Measurements from ENCODE around the gene CAVIN3. TPM values are rescaled to one million over a fixed set of nuclear protein-coding genes. Genes with fewer than 3 reads are reported as not detected.

Gene CAVIN3
- total RNA-seq, 2 experiments from 2014 or later = 12.1 to 13.2 TPM

DNA sequence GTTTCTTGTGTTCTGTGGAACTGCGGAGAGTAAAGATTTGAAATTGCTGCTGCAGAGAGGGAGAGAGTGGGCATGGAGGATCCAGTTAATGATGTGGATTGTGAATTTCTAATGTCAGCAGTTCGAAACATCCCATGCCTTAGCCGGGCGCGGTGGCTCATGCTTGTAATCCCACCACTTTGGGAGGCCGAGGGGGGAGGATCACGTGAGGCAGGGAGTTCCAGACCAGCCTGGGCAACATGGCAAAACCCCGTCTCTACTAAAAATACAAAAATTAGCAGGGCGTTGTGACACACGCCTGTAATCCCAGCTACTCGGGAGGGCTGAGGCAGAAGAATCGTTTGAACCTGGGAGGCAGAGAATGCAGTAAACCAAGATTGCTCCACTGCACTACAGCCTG, 1.1 kb upstream of the CAVIN3 start:
- ChIA-PET CTCF (interaction anchor here (0.8 to 5.0 kb wide), 4 partner anchors 8 to 122 kb away, joined by 3 to 54 read pairs (median 4); no protein-coding TSS in a partner anchor), POLR2A (interaction anchor here (0.8 to 1.4 kb wide), 9 partner anchors 13 to 160 kb away, joined by 3 to 6 read pairs (median 4); partner anchors contain the start of genes APBB1, ARFIP2, FHIP1B and SMPD1)
- H3K9me3 Mint-ChIP-seq = no peaks in the 10 kb centered on the region
- peaks cover 4% of the 10 kb centered on the region for H3K27me3 Mint-ChIP-seq
- peaks cover 43% of the 10 kb centered on the region for H3K4me1 Mint-ChIP-seq
- peak overlapping the region; percentile 93 for H3K27ac Mint-ChIP-seq
- peak overlapping the region; percentile 70 for H3K4me3 Mint-ChIP-seq
- DNase-seq = no peak
- no peaks in the 10 kb centered on the region for H3K36me3 Mint-ChIP-seq (ENCODE audit: low read depth)

DNA sequence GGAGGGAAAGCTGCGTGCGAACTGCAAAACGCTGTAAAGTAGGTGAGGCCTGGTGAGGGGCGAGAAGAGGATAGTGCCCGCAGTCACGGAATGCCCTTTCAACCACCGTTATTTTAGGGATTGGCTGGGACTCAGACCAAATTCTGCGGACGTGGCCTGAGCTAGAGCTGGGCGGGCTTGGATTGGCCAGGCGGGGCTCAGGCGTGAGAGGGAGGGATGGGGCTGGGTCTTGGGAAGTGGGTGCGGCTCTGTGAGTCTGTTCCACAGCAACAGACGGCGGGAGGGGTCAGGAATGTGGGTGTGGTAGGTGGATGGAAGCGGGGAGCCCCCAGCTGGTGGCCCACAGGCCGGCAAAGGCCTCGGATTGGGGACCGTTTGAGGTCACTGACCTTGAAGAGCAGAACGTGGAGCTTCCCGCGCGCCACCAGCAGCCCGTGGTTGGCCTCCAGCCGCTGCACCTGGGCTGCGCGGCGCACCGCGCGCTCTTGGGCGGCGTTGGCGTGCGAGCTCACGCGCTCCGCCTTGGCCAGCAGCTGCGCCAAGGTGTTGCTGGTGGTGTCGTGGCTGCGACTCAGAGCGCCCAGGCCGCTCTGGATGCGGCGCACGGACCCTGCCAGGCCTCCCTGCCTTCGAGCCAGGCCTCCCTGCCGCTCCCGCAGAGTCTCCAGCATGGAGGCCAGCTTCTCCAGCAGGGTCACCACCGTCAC, 444 bp downstream of the CAVIN3 start:
- DNase-seq = peak; percentile 55
- peak overlapping the region; percentile 93 for H3K27ac Mint-ChIP-seq
- no peaks in the 10 kb centered on the region for H3K9me3 Mint-ChIP-seq
- peak overlapping the region; percentile 70 for H3K4me3 Mint-ChIP-seq
- ChIA-PET CTCF (interaction anchor here (0.8 to 5.0 kb wide), 9 partner anchors 18 to 85 kb away, joined by 3 to 54 read pairs (median 3); partner anchors contain the start of gene FHIP1B), POLR2A (interaction anchor here (0.7 to 2.4 kb wide), 18 partner anchors 14 to 630 kb away, joined by 3 to 12 read pairs (median 5); partner anchors contain the start of genes APBB1, ARFIP2, FHIP1B and TIMM10B)
- H3K27me3 Mint-ChIP-seq = peaks cover 9% of the 10 kb centered on the region
- H3K36me3 Mint-ChIP-seq (ENCODE audit: low read depth) = no peaks in the 10 kb centered on the region
- peaks cover 48% of the 10 kb centered on the region for H3K4me1 Mint-ChIP-seq

DNA sequence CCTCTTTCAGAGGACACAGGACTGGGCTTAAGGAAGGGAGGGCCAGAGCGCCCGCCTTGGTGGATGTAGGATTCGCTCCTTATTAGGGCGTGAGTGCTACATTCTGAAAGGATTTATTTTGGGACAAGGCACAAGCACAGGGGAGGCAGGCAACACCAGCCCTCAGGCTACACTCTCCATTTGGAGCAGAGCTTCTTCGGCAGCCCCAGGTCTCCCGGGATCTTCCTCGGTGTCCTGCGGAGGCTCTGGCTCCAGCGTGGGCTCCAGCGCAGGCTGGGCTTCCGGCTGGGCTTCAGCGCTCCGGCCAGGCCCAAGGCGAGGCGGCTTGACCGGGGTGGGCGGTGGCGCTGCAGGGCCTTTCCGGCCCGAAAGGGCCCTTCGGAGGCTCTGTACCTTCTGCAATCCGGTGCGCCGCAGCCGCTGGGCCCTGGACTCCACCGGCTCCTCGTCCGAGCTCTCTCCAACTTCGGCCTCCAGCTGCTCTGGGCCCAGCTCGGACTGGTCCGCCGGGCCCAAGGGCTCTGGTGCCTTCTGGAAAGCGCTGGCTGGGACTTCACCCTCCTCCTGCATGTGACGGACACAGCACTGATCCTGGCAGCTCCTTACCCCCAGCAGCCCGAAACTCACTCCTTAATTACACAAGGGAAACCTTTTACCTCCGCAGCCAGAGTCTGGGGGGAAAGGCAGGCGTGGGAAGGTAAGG, 1.1 kb downstream of the CAVIN3 start:
- H3K9me3 Mint-ChIP-seq = no peaks in the 10 kb centered on the region
- no peak for DNase-seq
- peak overlapping the region; percentile 70 for H3K4me3 Mint-ChIP-seq
- peaks cover 48% of the 10 kb centered on the region for H3K4me1 Mint-ChIP-seq
- ChIA-PET POLR2A (interaction anchor here (1.0 to 2.4 kb wide), 15 partner anchors 14 to 629 kb away, joined by 3 to 12 read pairs (median 6); partner anchors contain the start of genes APBB1, ARFIP2, FHIP1B and TIMM10B), CTCF (interaction anchor here (0.9 to 5.0 kb wide), 6 partner anchors 17 to 84 kb away, joined by 3 to 54 read pairs (median 6); partner anchors contain the start of gene FHIP1B)
- peak overlapping the region; percentile 93 for H3K27ac Mint-ChIP-seq
- H3K36me3 Mint-ChIP-seq (ENCODE audit: low read depth) = no peaks in the 10 kb centered on the region
- H3K27me3 Mint-ChIP-seq = peaks cover 14% of the 10 kb centered on the region

DNA sequence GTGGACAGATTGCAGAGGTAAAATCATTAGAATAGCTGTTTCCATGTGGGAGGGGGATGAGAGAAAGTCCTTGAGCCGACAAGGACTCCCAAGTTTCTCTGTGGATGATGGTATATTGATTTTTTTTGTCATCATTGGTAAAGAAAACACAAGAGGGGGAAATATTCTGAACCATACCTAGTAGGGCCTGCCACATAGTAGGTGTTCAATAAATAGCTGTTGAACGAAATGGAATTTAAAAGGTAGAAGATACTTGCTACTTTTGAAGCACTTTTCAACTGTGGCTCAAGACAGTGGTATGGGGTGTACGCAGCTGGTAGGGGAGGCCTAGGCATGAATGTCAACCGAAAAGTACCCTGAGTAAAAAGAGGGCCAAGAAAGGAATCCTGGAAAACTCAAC, 2.1 kb downstream of the CAVIN3 start:
- H3K27ac Mint-ChIP-seq = no peak overlapping the region
- ChIA-PET CTCF (interaction anchor here (0.7 to 5.1 kb wide), 5 partner anchors 13 to 59 kb away, joined by 4 to 42 read pairs (median 5); no protein-coding TSS in a partner anchor), POLR2A (interaction anchor here (1.0 kb wide), 1 partner anchor 33 kb away, joined by 3 read pairs; no protein-coding TSS in a partner anchor)
- H3K4me1 Mint-ChIP-seq = peaks cover 48% of the 10 kb centered on the region
- H3K27me3 Mint-ChIP-seq = peaks cover 21% of the 10 kb centered on the region
- H3K4me3 Mint-ChIP-seq = peak overlapping the region; percentile 14
- no peaks in the 10 kb centered on the region for H3K36me3 Mint-ChIP-seq (ENCODE audit: low read depth)
- DNase-seq = no peak
- no peaks in the 10 kb centered on the region for H3K9me3 Mint-ChIP-seq

GRCh38 chr11:6315811-6316425, 4.4 kb downstream of the CAVIN3 start:
- no peaks in the 10 kb centered on the region for H3K36me3 Mint-ChIP-seq (ENCODE audit: low read depth)
- ChIA-PET POLR2A (interaction anchor here (1.3 kb wide), 1 partner anchor 9 kb away, joined by 4 read pairs; no protein-coding TSS in a partner anchor), CTCF (interaction anchor here (0.7 to 5.1 kb wide), 17 partner anchors 9 to 323 kb away, joined by 3 to 42 read pairs (median 3); no protein-coding TSS in a partner anchor)
- H3K9me3 Mint-ChIP-seq = no peaks in the 10 kb centered on the region
- H3K27me3 Mint-ChIP-seq = peaks cover 25% of the 10 kb centered on the region
- no peak overlapping the region for H3K4me3 Mint-ChIP-seq
- DNase-seq = peak; percentile 42
- peaks cover 30% of the 10 kb centered on the region for H3K4me1 Mint-ChIP-seq
- H3K27ac Mint-ChIP-seq = no peak overlapping the region

DNA sequence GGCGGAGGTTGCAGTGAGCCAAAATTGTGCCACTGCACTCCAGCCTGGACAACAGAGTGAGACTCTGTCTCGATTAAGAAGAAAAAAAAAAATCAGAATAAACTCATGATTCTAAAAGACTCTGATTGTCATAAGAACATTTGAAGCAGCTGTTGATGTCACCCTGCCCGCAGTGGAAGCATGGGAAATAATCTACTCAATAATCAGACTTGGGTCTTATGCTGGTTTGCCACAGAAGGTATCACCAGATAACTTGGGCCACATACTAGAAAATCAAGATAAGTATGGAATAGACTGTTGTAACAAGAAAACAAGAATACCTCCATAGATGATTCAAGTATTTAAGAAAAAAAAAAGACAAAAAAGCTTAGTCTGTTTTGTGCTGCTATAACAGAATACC, 8.2 kb downstream of the CAVIN3 start:
- ChIA-PET POLR2A (no interaction called here), CTCF (interaction anchor here (1.4 kb wide), 1 partner anchor 39 kb away, joined by 3 read pairs; no protein-coding TSS in a partner anchor)
- Mint-ChIP-seq H3K4me3 (no peak overlapping the region), H3K9me3 (no peaks in the 10 kb centered on the region), H3K36me3 (ENCODE audit: low read depth) (no peaks in the 10 kb centered on the region), H3K27ac (no peak overlapping the region), H3K4me1 (peaks cover 4% of the 10 kb centered on the region), H3K27me3 (peaks cover 41% of the 10 kb centered on the region)
- DNase-seq = no peak

DNA sequence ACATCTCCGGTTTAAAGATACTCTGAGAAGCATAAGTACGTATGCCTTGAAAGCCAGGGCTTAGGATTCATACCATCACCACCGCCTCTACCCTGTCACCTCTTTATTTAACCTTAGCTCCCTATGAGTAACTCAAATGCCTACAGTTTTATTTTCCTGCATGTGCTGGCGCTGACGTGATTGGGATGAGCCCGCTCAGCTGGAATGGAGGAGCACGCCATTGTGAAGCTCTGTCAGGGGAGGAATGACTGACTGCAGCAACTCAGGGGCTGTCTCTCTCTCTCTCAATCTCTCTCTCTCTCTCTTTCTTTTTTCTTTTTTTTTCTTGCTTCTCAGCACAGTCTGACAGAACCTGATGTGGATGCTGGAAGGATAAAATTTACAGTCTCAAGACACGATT, 12.4 kb downstream of the CAVIN3 start:
- Mint-ChIP-seq H3K9me3 (no peaks in the 10 kb centered on the region), H3K27me3 (peaks cover 46% of the 10 kb centered on the region), H3K36me3 (ENCODE audit: low read depth) (no peaks in the 10 kb centered on the region), H3K4me1 (no peaks in the 10 kb centered on the region), H3K27ac (no peak overlapping the region), H3K4me3 (no peak overlapping the region)
- ChIA-PET CTCF (interaction anchor here (1.2 to 1.4 kb wide), 3 partner anchors 8 to 55 kb away, joined by 3 to 5 read pairs (median 4); no protein-coding TSS in a partner anchor), POLR2A (interaction anchor here (0.9 kb wide), 1 partner anchor 14 kb away, joined by 4 read pairs; no protein-coding TSS in a partner anchor)
- no peak for DNase-seq

DNA sequence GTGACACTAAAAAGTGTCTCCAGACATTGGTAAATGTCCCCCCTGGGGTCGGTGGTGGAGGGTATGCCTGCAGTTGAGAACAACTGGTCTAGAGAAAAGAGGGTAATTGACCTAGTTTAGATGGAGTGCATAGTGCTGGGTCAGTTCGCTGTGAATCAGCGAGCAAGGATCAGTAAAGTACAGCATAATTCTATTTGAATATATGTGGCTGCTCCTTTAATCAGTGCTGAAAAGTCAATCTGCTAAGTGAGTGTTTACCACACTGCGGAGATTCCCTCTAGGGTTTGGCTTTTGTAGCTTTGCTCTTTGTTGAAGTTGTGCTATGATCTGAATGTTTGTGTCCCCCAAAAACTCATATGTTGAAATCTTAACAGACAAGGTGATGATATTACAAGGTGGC, 15.0 kb downstream of the CAVIN3 start:
- POLR2A ChIA-PET = interaction anchor here (1.1 kb wide), 1 partner anchor 14 kb away, joined by 4 read pairs; no protein-coding TSS in a partner anchor
- DNase-seq = no peak
- no peak overlapping the region for H3K4me3 Mint-ChIP-seq
- no peaks in the 10 kb centered on the region for H3K4me1 Mint-ChIP-seq
- CTCF ChIA-PET = interaction anchor here (1.2 to 1.7 kb wide), 2 partner anchors 10 to 12 kb away, joined by 3 to 4 read pairs; no protein-coding TSS in a partner anchor
- H3K9me3 Mint-ChIP-seq = no peaks in the 10 kb centered on the region
- no peaks in the 10 kb centered on the region for H3K36me3 Mint-ChIP-seq (ENCODE audit: low read depth)
- H3K27ac Mint-ChIP-seq = no peak overlapping the region
- H3K27me3 Mint-ChIP-seq = peaks cover 43% of the 10 kb centered on the region

DNA sequence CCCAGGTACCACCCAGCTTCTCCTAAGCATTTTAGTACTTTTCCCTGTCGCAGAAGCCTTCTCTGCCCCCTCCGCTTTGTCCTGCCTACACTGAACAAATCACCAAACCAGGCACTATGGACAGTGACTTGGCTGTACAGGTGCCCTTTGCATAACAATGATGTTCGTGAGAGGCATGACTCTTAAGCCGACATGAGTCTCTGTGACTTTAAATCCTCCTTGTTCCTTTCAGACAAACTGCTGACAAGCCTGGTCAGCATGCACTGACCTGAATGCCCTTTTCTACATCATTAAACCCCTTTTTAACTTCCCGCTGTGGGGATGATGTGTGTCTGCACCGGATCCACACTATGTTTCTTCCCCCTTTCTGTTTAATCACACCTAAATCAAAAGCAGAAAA, 16.6 kb downstream of the CAVIN3 start:
- POLR2A ChIA-PET = no interaction called here
- no peak for DNase-seq

GRCh38 chr11:6301096-6301495, 19.2 kb downstream of the CAVIN3 start:
- CTCF ChIA-PET = interaction anchor here (0.7 kb wide), 1 partner anchor 616 kb away, joined by 3 read pairs; no protein-coding TSS in a partner anchor
- POLR2A ChIA-PET = no interaction called here
- Mint-ChIP-seq H3K27ac (no peak overlapping the region), H3K4me3 (no peak overlapping the region), H3K27me3 (peaks cover 21% of the 10 kb centered on the region), H3K36me3 (ENCODE audit: low read depth) (no peaks in the 10 kb centered on the region), H3K4me1 (no peaks in the 10 kb centered on the region), H3K9me3 (no peaks in the 10 kb centered on the region)
- no peak for DNase-seq

More for the DNA sequence above, 16.6 kb downstream of the CAVIN3 start:
- H3K27me3 Mint-ChIP-seq = peaks cover 39% of the 10 kb centered on the region
- H3K4me1 Mint-ChIP-seq = no peaks in the 10 kb centered on the region
- CTCF ChIA-PET = no interaction called here
- H3K27ac Mint-ChIP-seq = no peak overlapping the region
- no peaks in the 10 kb centered on the region for H3K36me3 Mint-ChIP-seq (ENCODE audit: low read depth)
- H3K9me3 Mint-ChIP-seq = no peaks in the 10 kb centered on the region
- no peak overlapping the region for H3K4me3 Mint-ChIP-seq

DNA sequence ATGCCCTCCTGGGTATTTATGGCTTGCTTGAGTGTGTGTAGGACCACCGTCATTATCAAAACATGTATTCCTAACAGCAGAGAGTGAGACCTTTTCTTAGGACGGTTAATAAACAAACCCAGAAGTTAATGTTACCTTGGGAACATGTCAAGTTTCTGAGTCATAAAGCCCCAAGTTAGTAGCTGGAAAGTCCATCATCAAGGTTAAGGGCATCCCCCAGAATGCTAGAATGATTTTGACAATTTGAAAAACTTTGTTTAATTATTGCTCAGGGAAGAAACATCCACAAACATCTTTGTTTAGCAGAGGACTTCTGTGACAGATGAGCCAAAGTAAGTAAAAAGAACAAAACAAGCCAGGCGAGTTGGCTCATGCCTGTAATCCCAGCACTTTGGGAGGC, 20.0 kb downstream of the CAVIN3 start:
- Mint-ChIP-seq H3K4me3 (no peak overlapping the region), H3K27me3 (peaks cover 15% of the 10 kb centered on the region), H3K4me1 (no peaks in the 10 kb centered on the region), H3K9me3 (no peaks in the 10 kb centered on the region), H3K36me3 (ENCODE audit: low read depth) (no peaks in the 10 kb centered on the region), H3K27ac (no peak overlapping the region)
- CTCF ChIA-PET = interaction anchor here (6.0 kb wide), 1 partner anchor 53 kb away, joined by 40 read pairs; no protein-coding TSS in a partner anchor
- no peak for DNase-seq
- POLR2A ChIA-PET = no interaction called here

- Mint-ChIP-seq H3K4me1 (no peaks in the 10 kb centered on the region), H3K4me3 (no peak overlapping the region), H3K9me3 (no peaks in the 10 kb centered on the region), H3K36me3 (ENCODE audit: low read depth) (no peaks in the 10 kb centered on the region), H3K27ac (no peak overlapping the region), H3K27me3 (peaks cover 7% of the 10 kb centered on the region)
- CTCF ChIA-PET = interaction anchor here (0.7 to 6.0 kb wide), 10 partner anchors 10 to 80 kb away, joined by 3 to 40 read pairs (median 4); no protein-coding TSS in a partner anchor
- DNase-seq = peak; percentile 18
- POLR2A ChIA-PET = no interaction called here
Observed at GRCh38 chr11:6298605-6299004, 21.7 kb downstream of the CAVIN3 start.
